Fibroblast of villous mesenchyme (primary cell): ENCODE measurements around the gene PTPRE. TPM values are rescaled to one million over a fixed set of nuclear protein-coding genes. Genes with fewer than 3 reads are reported as not detected.
A peak's percentile ranks its signal among the peaks of the same experiment; 100 is the strongest.

Experiments
- DNase-seq: peaks from one replicate; pipeline ENCODE4 v3.0.0-alpha.2; 2010; ENCODE audit warnings: low read depth
- H3K4me3 ChIP-seq: 2 replicates; pipeline ENCODE4 v1.5.1; 2011; ENCODE audit warnings: low read depth, mild to moderate bottlenecking, low read length
- CTCF ChIP-seq: IDR thresholded peaks from 2 replicates; pipeline ENCODE4 v1.5.1; 2012; ENCODE audit warnings: low read depth, mild to moderate bottlenecking, low read length; ENCODE audit not compliant: insufficient read depth
- total RNA-seq: library from RNA; depleted of rRNA; stranded (reverse); fragments of >200 nt; gene quantifications from 2 replicates; pipeline ENCODE4 v1.2.3, GENCODE V29; 2012

PTPRE gene
- total RNA-seq, 1 donor, result 11.2 TPM

- TF ChIP-seq CTCF, result no peak
- no peak for DNase-seq
These were observed 13.6 kb downstream of the PTPRE start for GRCh38 chr10:127920306-127921074.

GRCh38 chr10:127921075-127921752, 14.3 kb downstream of the PTPRE start:
- DNase-seq, result no peak
- H3K4me3 ChIP-seq, result no peak overlapping the region
- TF ChIP-seq CTCF, result no peak

More at GRCh38 chr10:127920306-127921074, 13.6 kb downstream of the PTPRE start:
- H3K4me3 ChIP-seq, result no peak overlapping the region

- no peak overlapping the region for H3K4me3 ChIP-seq
- DNase-seq, result no peak
- no peak for TF ChIP-seq CTCF
These were observed 14.8 kb downstream of the PTPRE start for GRCh38 chr10:127921753-127922145.

- H3K4me3 ChIP-seq, result no peak overlapping the region
- no peak for DNase-seq
- no peak for TF ChIP-seq CTCF
These were observed 15.3 kb downstream of the PTPRE start for GRCh38 chr10:127922206-127922605.

GRCh38 chr10:127922675-127923366, 15.9 kb downstream of the PTPRE start:
- no peak overlapping the region for H3K4me3 ChIP-seq
- no peak for TF ChIP-seq CTCF
- DNase-seq, result peak; percentile 95

- no peak for DNase-seq
- TF ChIP-seq CTCF, result no peak
- no peak overlapping the region for H3K4me3 ChIP-seq
These were observed 16.7 kb downstream of the PTPRE start for GRCh38 chr10:127923646-127924045.
